Epidermal melanocyte (primary cell): ENCODE data around the gene DTNBP1.
"Not testable (repeated sequence)": the region's sequence is repeated elsewhere in the genome, so short reads cannot be mapped to it uniquely, and the experiment has no call there.

Source experiments
- DNase-seq: peaks from one replicate; pipeline ENCODE4 v3.0.0; 2011; ENCODE audit warnings: low spot score; ENCODE audit not compliant: insufficient read length

The DTNBP1 gene

GRCh38 chr6:15557174-15557573 lies 105.7 kb downstream of the DTNBP1 start:
- DNase-seq = no peak

- no peak for DNase-seq
Measured at GRCh38 chr6:15556711-15557110, 106.1 kb downstream of the DTNBP1 start.

- no peak for DNase-seq
Measured at GRCh38 chr6:15555101-15556038, 107.5 kb downstream of the DTNBP1 start.

- no peak for DNase-seq
Measured at GRCh38 chr6:15554728-15555100, 108.1 kb downstream of the DTNBP1 start.

GRCh38 chr6:15553736-15554294 lies 109.0 kb downstream of the DTNBP1 start:
- DNase-seq = no peak

GRCh38 chr6:15553031-15553430 lies 109.8 kb downstream of the DTNBP1 start:
- no peak for DNase-seq

- DNase-seq = no peak
Measured at GRCh38 chr6:15551798-15552197, 111.0 kb downstream of the DTNBP1 start.

GRCh38 chr6:15551262-15551661 lies 111.6 kb downstream of the DTNBP1 start:
- DNase-seq = no peak

GRCh38 chr6:15550546-15551123 lies 112.2 kb downstream of the DTNBP1 start:
- DNase-seq = no peak

- DNase-seq = no peak
Measured at GRCh38 chr6:15549371-15549770, 113.5 kb downstream of the DTNBP1 start.

GRCh38 chr6:15547400-15547799 lies 115.4 kb downstream of the DTNBP1 start:
- no peak for DNase-seq

- DNase-seq = no peak
Measured at GRCh38 chr6:15546591-15546990, 116.2 kb downstream of the DTNBP1 start.

- no peak for DNase-seq
Measured at GRCh38 chr6:15544321-15544900, 118.4 kb downstream of the DTNBP1 start.

- not testable (repeated sequence) for DNase-seq
Measured at GRCh38 chr6:15543332-15543917, 119.4 kb downstream of the DTNBP1 start.

- no peak for DNase-seq
Measured at GRCh38 chr6:15539722-15540270, 123.0 kb downstream of the DTNBP1 start.

GRCh38 chr6:15538766-15539495 lies 123.9 kb downstream of the DTNBP1 start:
- no peak for DNase-seq

GRCh38 chr6:15538106-15538505 lies 124.7 kb downstream of the DTNBP1 start:
- no peak for DNase-seq

GRCh38 chr6:15536198-15536955 lies 126.5 kb downstream of the DTNBP1 start:
- no peak for DNase-seq

GRCh38 chr6:15535495-15536197 lies 127.2 kb downstream of the DTNBP1 start:
- no peak for DNase-seq
